Bronchial epithelial cell (primary cell): ENCODE results near the gene SLC25A47. TPM values are rescaled to one million over a fixed set of nuclear protein-coding genes. Genes with fewer than 3 reads are reported as not detected.

Experiments
- DNase-seq: peaks from one replicate; pipeline ENCODE4 v3.0.0-alpha.2; 2010; ENCODE audit warnings: low read depth
- FAIRE-seq: peaks from 2 replicates; lab custom pipeline; 2011; peaks lifted over from hg19 to GRCh38; lab: Jason Lieb, UNC
- H3K27me3 ChIP-seq: 2 replicates; pipeline ENCODE4 v1.5.1; 2011; ENCODE audit warnings: low read length; ENCODE audit not compliant: control insufficient read depth, insufficient read depth
- H3K36me3 ChIP-seq: 2 replicates; pipeline ENCODE4 v1.5.1; 2011; ENCODE audit warnings: low read length; ENCODE audit not compliant: control insufficient read depth, insufficient read depth
- H3K4me3 ChIP-seq: 2 replicates; pipeline ENCODE4 v1.5.1; 2011; ENCODE audit warnings: mild to moderate bottlenecking, low read depth, low read length, control low read depth
- CTCF ChIP-seq: IDR thresholded peaks from 2 replicates; pipeline ENCODE4 v1.5.1; 2011; ENCODE audit warnings: mild to moderate bottlenecking, moderate library complexity, low read length, control low read depth, inconsistent platforms; ENCODE audit not compliant: insufficient read depth, severe bottlenecking
- total RNA-seq: library from RNA; depleted of rRNA; stranded (reverse); fragments of >200 nt; gene quantifications from 2 replicates; pipeline ENCODE4 v1.2.1, GENCODE V29; 2014

The SLC25A47 gene
- total RNA-seq, 1 donor from 2014 or later, result not detected

DNA sequence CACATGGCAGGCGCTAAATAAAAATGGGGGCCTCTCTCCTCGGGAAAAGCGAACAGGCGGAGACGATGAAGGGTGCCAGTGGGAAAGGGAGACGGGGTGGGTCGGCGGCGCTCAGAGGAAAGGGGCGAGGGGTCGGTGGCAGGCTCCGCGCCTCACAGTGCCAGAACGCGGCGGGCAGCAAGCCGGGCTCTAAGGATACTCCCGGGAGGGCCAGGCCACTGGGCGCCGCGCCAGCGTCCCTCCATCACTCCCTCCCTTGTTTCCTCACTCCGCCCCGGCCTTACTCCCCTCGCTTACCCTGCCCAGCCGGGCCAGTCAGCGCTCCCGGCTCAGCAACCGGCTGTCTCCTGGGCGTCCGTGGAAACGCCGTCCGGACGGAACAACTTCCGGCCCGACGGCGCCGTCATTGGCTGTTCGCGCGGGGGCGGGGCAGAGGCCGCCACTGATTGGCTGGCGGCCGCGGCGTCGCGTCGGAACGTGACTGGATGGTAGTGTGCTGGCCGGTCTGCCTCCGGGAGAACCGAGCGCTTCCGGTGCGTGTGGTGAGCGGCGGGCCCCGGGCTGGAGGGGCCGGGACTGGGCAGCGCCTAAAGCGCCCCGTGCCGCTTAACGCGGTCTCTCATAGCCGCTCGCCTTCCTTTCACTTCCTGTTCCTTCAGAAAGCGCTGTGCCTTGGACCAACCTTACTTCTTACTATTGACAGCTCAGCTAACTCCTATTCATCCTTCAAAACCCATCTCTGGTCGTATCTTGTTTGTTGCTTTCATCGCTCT is 53.0 kb downstream of the SLC25A47 start, which contains the start of gene WDR25:
Gene WDR25, plus strand, starts transcription at position 523 of the 773 bp plus-strand sequence.
- TF ChIP-seq CTCF, result no peak

GRCh38 chr14:100376751-100377171 is 53.6 kb downstream of the SLC25A47 start:
- Histone ChIP-seq H3K27me3 (no peaks in the 10 kb centered on the region), H3K4me3 (peak overlapping the region; percentile 61), H3K36me3 (peaks cover 1% of the 10 kb centered on the region)
- FAIRE-seq (no peak), DNase-seq (no peak)
- TF ChIP-seq CTCF, result peak; percentile 35

More for the DNA sequence above, 53.0 kb downstream of the SLC25A47 start, which contains the start of gene WDR25:
- Histone ChIP-seq H3K27me3 (no peaks in the 10 kb centered on the region), H3K36me3 (no peaks in the 10 kb centered on the region), H3K4me3 (peak within 1 kb of the TSS; percentile 61)
- DNase-seq (peak; percentile 80), FAIRE-seq (no peak)

Other genes with a start within 250 kb of the SLC25A47 start
- gene DEGS2, start 163.7 kb upstream of the SLC25A47 start, total RNA-seq, result 0.53 and 9.7 TPM in 2 replicates
- 44.8 and 50.5 TPM in 2 replicates for gene YY1, start 84.2 kb upstream of the SLC25A47 start, total RNA-seq
- gene SLC25A29, start 16.9 kb upstream of the SLC25A47 start, total RNA-seq, result 16.1 and 17.3 TPM in 2 replicates
- 14.2 and 19.2 TPM in 2 replicates for gene WDR25, start 53.1 kb downstream of the SLC25A47 start, total RNA-seq